HCT116 (cell line): Measurements from ENCODE around the gene ZNF80. TPM values are rescaled to one million over a fixed set of nuclear protein-coding genes. Genes with fewer than 3 reads are reported as not detected.
"Not testable (repeated sequence)": the region's sequence is repeated elsewhere in the genome, so short reads cannot be mapped to it uniquely, and the experiment has no call there.

ENCODE experiments used
- ATAC-seq: fragments of 200-7000 bp; cut with Tn5 transposase; 2 replicates; pipeline ENCODE4 v1.9.1; 2020; ENCODE audit warnings: mild to moderate bottlenecking, moderate library complexity
- BruUV-seq: library from RNA; stranded (reverse); fragments of 400-500 nt; replicated peaks from 2 replicates; lab custom pipeline; 2021; lab: Mats Ljungman, UMichigan
- CTCF ChIA-PET: fragments of 300-600 bp; sonication (Branson Sonifier 250); formaldehyde crosslinking; loops from one replicate; lab custom pipeline; 2021; ENCODE audit warnings: antibody characterized with exemption; lab: Charles Lee
- POLR2A ChIA-PET: fragments of 300-600, 350-600 bp; sonication (Branson Sonifier 250); formaldehyde crosslinking; loops from one replicate; lab custom pipeline; 2021; ENCODE audit warnings: antibody characterized with exemption; lab: Charles Lee
- RAD21 ChIA-PET, 2 experiments: fragments of 300-600 bp; sonication (Branson Sonifier 250); formaldehyde crosslinking; loops; one replicate each; lab custom pipeline; 2023; ENCODE audit warnings: low total read pairs in 2 of 2; ENCODE audit not compliant: uncharacterized antibody in 2 of 2, unreplicated experiment in 2 of 2, low non-redundant PET in 1 of 2; lab: Charles Lee
- DNase-seq: peaks from one replicate; pipeline ENCODE4 v3.0.0-alpha.2; 2010; ENCODE audit warnings: low read depth, low spot score
- H2AFZ ChIP-seq: fragments of 200-600 bp; shearing (Covaris generic), sonication (generic); 2 replicates; pipeline ENCODE4 v1.6.1; 2017; ENCODE audit warnings: low read depth, mixed run types, mixed read lengths, antibody characterized with exemption, low read length; ENCODE audit not compliant: poor library complexity, severe bottlenecking
- H3K27ac ChIP-seq: 2 replicates; pipeline ENCODE4 v1.5.1; 2012; ENCODE audit warnings: low read depth, low read length
- H3K27me3 ChIP-seq: fragments of 200-600 bp; sonication (generic); 2 replicates; pipeline ENCODE4 v1.6.1; 2016; ENCODE audit warnings: mixed run types, low read length, mixed read lengths; ENCODE audit not compliant: insufficient read depth
- H3K36me3 ChIP-seq, 2 experiments: fragments of 200-500 bp in 1 of 2; fragments of 200-600 bp in 1 of 2; sonication (Bioruptor generic) in 1 of 2; sonication (generic) in 1 of 2; 2 replicates each; pipeline versions ENCODE4 v1.5.1 to v1.6.1; 2014 to 2016; ENCODE audit warnings: low read length in 2 of 2, inconsistent platforms in 1 of 2, mixed read lengths in 1 of 2, mixed run types in 1 of 2; ENCODE audit not compliant: insufficient read depth in 2 of 2, control insufficient read depth in 1 of 2
- H3K4me1 ChIP-seq, 2 experiments: fragments of 200-600 bp in 1 of 2; sonication (generic) in 1 of 2; 2 replicates each; pipeline versions ENCODE4 v1.5.1 to v1.6.1; 2012 to 2017; ENCODE audit warnings: low read length in 2 of 2, inconsistent platforms in 1 of 2, mild to moderate bottlenecking in 1 of 2, mixed read lengths in 1 of 2, mixed run types in 1 of 2, moderate library complexity in 1 of 2; ENCODE audit not compliant: insufficient read depth in 2 of 2, control insufficient read depth in 1 of 2
- H3K4me2 ChIP-seq: fragments of 200-600 bp; sonication (generic); 2 replicates; pipeline ENCODE4 v1.6.1; 2017; ENCODE audit warnings: mixed run types, low read length, mixed read lengths
- H3K4me3 ChIP-seq, 2 experiments: fragments of 200-600 bp in 1 of 2; sonication (generic) in 1 of 2; replicated peaks in 1 of 2; 2 replicates each; pipeline ENCODE4 v1.5.1; 2011 to 2016; ENCODE audit warnings: low read length in 2 of 2, control low read depth in 1 of 2, low read depth in 1 of 2, mild to moderate bottlenecking in 1 of 2, mixed read lengths in 1 of 2, mixed run types in 1 of 2
- H3K79me2 ChIP-seq: fragments of 200-600 bp; sonication (generic); 2 replicates; pipeline ENCODE4 v1.6.1; 2017; ENCODE audit warnings: mild to moderate bottlenecking, mixed run types, low read length, moderate library complexity, mixed read lengths; ENCODE audit not compliant: insufficient read depth
- H3K9ac ChIP-seq: fragments of 200-600 bp; sonication (generic); 2 replicates; pipeline ENCODE4 v1.6.1; 2016; ENCODE audit warnings: low read length, mixed read lengths
- H3K9me2 ChIP-seq: fragments of 200-600 bp; sonication (generic), shearing (Covaris generic); 2 replicates; pipeline ENCODE4 v1.6.1; 2017; ENCODE audit warnings: mixed run types, mild to moderate bottlenecking, moderate library complexity; ENCODE audit not compliant: insufficient read depth
- H3K9me3 ChIP-seq, 2 experiments: fragments of 200-500 bp in 1 of 2; fragments of 200-600 bp in 1 of 2; sonication (Bioruptor generic) in 1 of 2; sonication (generic) in 1 of 2; 2 replicates each; pipeline ENCODE4 v1.6.1; 2014 to 2017; ENCODE audit warnings: low read length in 2 of 2, mixed read lengths in 2 of 2, inconsistent platforms in 1 of 2, low read depth in 1 of 2, mild to moderate bottlenecking in 1 of 2, mixed run types in 1 of 2, moderate library complexity in 1 of 2; ENCODE audit not compliant: control insufficient read depth in 1 of 2, insufficient read depth in 1 of 2
- H4K20me1 ChIP-seq: fragments of 200-600 bp; sonication (generic), shearing (Covaris generic); 2 replicates; pipeline ENCODE4 v1.6.1; 2017; ENCODE audit warnings: mixed run types, mild to moderate bottlenecking, moderate library complexity; ENCODE audit not compliant: insufficient read depth
- CTCF ChIP-seq, 3 experiments: fragments of 200-600 bp in 1 of 3; sonication (generic) in 1 of 3; IDR thresholded peaks in 2 of 3; conservative IDR thresholded peaks in 1 of 3; 2 replicates each; pipeline ENCODE4 v1.5.1; 2012 to 2017; ENCODE audit warnings: low read depth in 2 of 3, low read length in 2 of 3, antibody characterized with exemption in 1 of 3, borderline replicate concordance in 1 of 3, control low read depth in 1 of 3, mild to moderate bottlenecking in 1 of 3, mixed read lengths in 1 of 3, mixed run types in 1 of 3, moderate library complexity in 1 of 3; ENCODE audit not compliant: insufficient read depth in 1 of 3
- EGR1 ChIP-seq: IDR thresholded peaks from 2 replicates; pipeline ENCODE4 v1.6.1; 2012; ENCODE audit warnings: low read depth
- EZH2phosphoT487 ChIP-seq: fragments of 200-600 bp; IDR thresholded peaks from 2 replicates; pipeline ENCODE4 v1.6.1; 2018; ENCODE audit warnings: antibody characterized with exemption, borderline replicate concordance
- JUND ChIP-seq: IDR thresholded peaks from 2 replicates; pipeline ENCODE4 v1.6.1; 2012
- RAD21 ChIP-seq: IDR thresholded peaks from 2 replicates; pipeline ENCODE4 v1.6.1; 2012; ENCODE audit warnings: low read depth, mild to moderate bottlenecking
- SIN3A ChIP-seq: IDR thresholded peaks from 2 replicates; pipeline ENCODE4 v1.6.1; 2012; ENCODE audit warnings: low read depth
- intact Hi-C: fragments of 100-400 bp; cut with micrococcal nuclease; formaldehyde crosslinking; loops from 2 replicates; pipeline ENCODE4 v1.10.0; 2022
- total RNA-seq: library from RNA; stranded (reverse); gene quantifications from one replicate; pipeline ENCODE4 v1.2.1, GENCODE V29; 2021; ENCODE audit not compliant: unreplicated experiment

ZNF80 gene
- total RNA-seq, 1 experiment from 2014 or later, result 0.12 TPM

- Histone ChIP-seq H3K79me2 (no peaks in the 10 kb centered on the region), H3K36me3 (no peaks in the 10 kb centered on the region), H3K9me2 (no peaks in the 10 kb centered on the region), H2AFZ (no peak overlapping the region), H3K9me3 (no peaks in the 10 kb centered on the region), H3K4me1 (no peaks in the 10 kb centered on the region), H3K27me3 (no peaks in the 10 kb centered on the region), H4K20me1 (no peaks in the 10 kb centered on the region; the same call in 1 of the 2 replicates), H3K4me3 (no peak overlapping the region), H3K4me2 (no peak overlapping the region), H3K9ac (no peak overlapping the region), H3K27ac (no peak overlapping the region)
- BruUV-seq, result no TSS peak
- ChIA-PET RAD21 (no interaction called here), POLR2A (no interaction called here), CTCF (interaction anchor here (1.6 kb wide), 1 partner anchor 52 kb away, joined by 3 read pairs; no protein-coding TSS in a partner anchor)
- TF ChIP-seq EZH2phosphoT487 (no peak), EGR1 (no peak), RAD21 (no peak), JUND (no peak), CTCF (IDR thresholded peaks at IDR 0.05 in 2 of 3, conservative IDR thresholded peaks at IDR 0.05 in 1 of 3; ENCODE audit: borderline replicate concordance in 1 of 3, insufficient read depth in 1 of 3, low read depth in 2 of 3, low read length in 2 of 3) (no peak), SIN3A (no peak)
- DNase-seq (no peak), ATAC-seq (no peak)
- intact Hi-C loops, result no loop called here
Measured at GRCh38 chr3:114284644-114285043, 47.3 kb upstream of the ZNF80 start.

GRCh38 chr3:114276856-114277255 lies 39.5 kb upstream of the ZNF80 start:
- RAD21 ChIA-PET, result not testable (repeated sequence)

More at GRCh38 chr3:114276856-114277255, 39.5 kb upstream of the ZNF80 start:
- H3K36me3 ChIP-seq, H3K9me3 ChIP-seq, H3K79me2 ChIP-seq, H3K27ac ChIP-seq, H2AFZ ChIP-seq, H3K4me1 ChIP-seq, POLR2A ChIA-PET, H3K9me2 ChIP-seq, H3K4me2 ChIP-seq, ATAC-seq, DNase-seq, H3K4me3 ChIP-seq, H3K27me3 ChIP-seq, intact Hi-C loops, BruUV-seq, H3K9ac ChIP-seq, CTCF ChIA-PET, H4K20me1 ChIP-seq: not testable (repeated sequence)
